Measurements from ENCODE around the gene RAPGEF3.

DNA sequence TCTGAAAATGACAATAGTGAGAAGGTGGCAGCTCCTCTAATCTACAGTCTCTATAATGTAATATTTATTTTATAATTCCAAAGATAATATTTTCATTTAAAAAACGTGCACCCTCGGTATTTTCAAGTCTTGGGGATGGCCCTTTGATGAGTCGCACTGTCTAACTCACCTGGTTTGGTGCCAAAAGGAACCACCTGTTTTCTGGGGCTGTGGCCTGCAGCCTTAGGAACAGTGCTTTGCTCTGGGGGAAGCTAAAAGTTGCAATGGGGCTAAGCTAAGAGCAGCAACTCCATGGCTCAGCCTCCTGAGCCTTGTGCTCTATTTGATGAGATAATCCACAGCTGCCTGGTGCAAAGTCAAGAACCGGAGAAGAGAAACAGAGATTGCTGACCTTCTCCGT, 27.0 kb downstream of the RAPGEF3 start:
- TF ChIP-seq SETDB1 (IDR thresholded peaks at IDR 0.05; ENCODE audit: low read length) (no peak), MAFK (IDR thresholded peaks at IDR 0.05; ENCODE audit: low read length) (no peak), NR4A1 (CRISPR knock-in tag; IDR thresholded peaks at IDR 0.05) (no peak), NR4A1 (tag; IDR thresholded peaks at IDR 0.05) (no peak), POLR2A (conservative IDR thresholded peaks at IDR 0.05) (no peak)
- TF ChIP-seq, protein P1, sequence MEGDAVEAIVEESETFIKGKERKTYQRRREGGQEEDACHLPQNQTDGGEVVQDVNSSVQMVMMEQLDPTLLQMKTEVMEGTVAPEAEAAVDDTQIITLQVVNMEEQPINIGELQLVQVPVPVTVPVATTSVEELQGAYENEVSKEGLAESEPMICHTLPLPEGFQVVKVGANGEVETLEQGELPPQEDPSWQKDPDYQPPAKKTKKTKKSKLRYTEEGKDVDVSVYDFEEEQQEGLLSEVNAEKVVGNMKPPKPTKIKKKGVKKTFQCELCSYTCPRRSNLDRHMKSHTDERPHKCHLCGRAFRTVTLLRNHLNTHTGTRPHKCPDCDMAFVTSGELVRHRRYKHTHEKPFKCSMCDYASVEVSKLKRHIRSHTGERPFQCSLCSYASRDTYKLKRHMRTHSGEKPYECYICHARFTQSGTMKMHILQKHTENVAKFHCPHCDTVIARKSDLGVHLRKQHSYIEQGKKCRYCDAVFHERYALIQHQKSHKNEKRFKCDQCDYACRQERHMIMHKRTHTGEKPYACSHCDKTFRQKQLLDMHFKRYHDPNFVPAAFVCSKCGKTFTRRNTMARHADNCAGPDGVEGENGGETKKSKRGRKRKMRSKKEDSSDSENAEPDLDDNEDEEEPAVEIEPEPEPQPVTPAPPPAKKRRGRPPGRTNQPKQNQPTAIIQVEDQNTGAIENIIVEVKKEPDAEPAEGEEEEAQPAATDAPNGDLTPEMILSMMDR (IDR thresholded peaks at IDR 0.05 in 2 of 3, conservative IDR thresholded peaks at IDR 0.05 in 1 of 3; ENCODE audit: insufficient read depth in 2 of 3, low read depth in 1 of 3, low read length in 3 of 3): no peak
